ENCODE data around the gene NFAT5. TPM values are rescaled to one million over a fixed set of nuclear protein-coding genes. Genes with fewer than 3 reads are reported as not detected.
"Not testable (repeated sequence)": the region's sequence is repeated elsewhere in the genome, so short reads cannot be mapped to it uniquely, and the experiment has no call there.

Gene NFAT5
- total RNA-seq (100 to 1,000 TPM in 1 of 2 donors, 10 to 100 TPM in 1; 39.6 to 111 TPM), polyA plus RNA-seq (1 to 10 TPM; 5.2 to 5.4 TPM)
- long read RNA-seq, donor 1, partial matches to known transcripts: 17 of 21 reads
- long read RNA-seq, donor 1, other reads (novel, unspliced or antisense): 0 of 21 reads
- long read RNA-seq, donor 2: 0 reads
- long read RNA-seq, donor 3, full-length matches to known transcripts: 2 of 16 reads
- long read RNA-seq, donor 3, partial matches to known transcripts: 14 of 16 reads
- long read RNA-seq, donor 3, other reads (novel, unspliced or antisense): 0 of 16 reads
- long read RNA-seq, donor 4, partial matches to known transcripts: 7 of 8 reads
- long read RNA-seq, donor 4, other reads (novel, unspliced or antisense): 0 of 8 reads
- long read RNA-seq, donor 5, partial matches to known transcripts: 26 of 27 reads
- long read RNA-seq, donor 5, other reads (novel, unspliced or antisense): 0 of 27 reads

- TF ChIP-seq CTCF (IDR thresholded peaks at IDR 0.05; ENCODE audit: control extremely low read depth, extremely low read depth): no peak
- H3K4me3 ChIP-seq: peak within 1 kb of the TSS; percentile 81
- peaks cover 0 to 5% (median under 1%) of the 10 kb centered on the region in 4 donors for H3K36me3 ChIP-seq (ENCODE audit: control insufficient read depth in 4 of 4, insufficient read depth in 4 of 4, low read length in 4 of 4)
- peak within 1 kb of the TSS; percentile 61 to 84 for H3K9ac ChIP-seq (ENCODE audit: insufficient read depth in 1 of 2, low read length in 2 of 2)
- H3K27me3 ChIP-seq (ENCODE audit: control insufficient read depth in 3 of 3, insufficient read depth in 3 of 3, low read length in 2 of 3): no peaks in the 10 kb centered on the region
- ATAC-seq (ENCODE audit: insufficient read depth, low FRiP score) (peak; percentile 94), DNase-seq (peak; percentile 93 to 94 (median 94))
- 0 to 1% methylated on average over 49 to 60 of the region's 60 CpGs for whole genome bisulfite sequencing, 2 donors
- no peaks in the 10 kb centered on the region for H3K9me3 ChIP-seq (ENCODE audit: control insufficient read depth in 4 of 4, insufficient read depth in 3 of 4, low read length in 3 of 4)
- H3K27ac ChIP-seq (ENCODE audit: low read depth in 1 of 2, low read length in 1 of 2): peak within 1 kb of the TSS; percentile 99 to 100
- peaks cover 3 to 34% (median 11%) of the 10 kb centered on the region in 5 donors for H3K4me1 ChIP-seq (ENCODE audit: control insufficient read depth in 5 of 5, insufficient read depth in 5 of 5, low read length in 5 of 5)
These were observed at the start of gene NFAT5 for GRCh38 chr16:69565671-69566239. TSS of gene NFAT5 (plus strand) at chr16:69565966. CDS start at chr16:69566302, 336 bp downstream.

DNA sequence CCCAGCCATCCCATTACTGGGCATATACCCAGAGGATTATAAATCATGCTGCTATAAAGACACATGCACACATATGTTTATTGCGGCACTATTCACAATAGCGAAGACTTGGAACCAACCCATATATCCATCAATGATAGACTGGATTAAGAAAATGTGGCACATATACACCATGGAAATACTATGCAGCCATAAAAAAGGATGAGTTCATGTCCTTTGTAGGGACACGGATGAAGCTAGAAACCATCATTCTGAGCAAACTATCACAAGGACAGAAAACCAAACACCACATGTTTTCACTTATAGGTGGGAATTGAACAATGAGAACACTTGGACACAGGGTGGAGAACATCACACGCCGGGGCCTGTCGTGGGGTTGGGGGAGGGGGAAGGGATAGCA is 47.9 kb upstream of the NFAT5 start:
- H3K27me3 ChIP-seq (ENCODE audit: control insufficient read depth in 3 of 3, insufficient read depth in 3 of 3, low read length in 2 of 3); H3K27ac ChIP-seq (ENCODE audit: low read depth in 1 of 2, low read length in 1 of 2); H3K9ac ChIP-seq (ENCODE audit: insufficient read depth in 1 of 2, low read length in 2 of 2); ATAC-seq (ENCODE audit: insufficient read depth, low FRiP score); H3K36me3 ChIP-seq (ENCODE audit: control insufficient read depth in 4 of 4, insufficient read depth in 4 of 4, low read length in 4 of 4); DNase-seq; H3K9me3 ChIP-seq (ENCODE audit: control insufficient read depth in 4 of 4, insufficient read depth in 3 of 4, low read length in 3 of 4); H3K4me3 ChIP-seq; H3K4me1 ChIP-seq (ENCODE audit: control insufficient read depth in 5 of 5, insufficient read depth in 5 of 5, low read length in 5 of 5): not testable (repeated sequence)
- WGBS, 2 donors: 91 to 96% methylated on average over 5 to 6 of the region's 6 CpGs

DNA sequence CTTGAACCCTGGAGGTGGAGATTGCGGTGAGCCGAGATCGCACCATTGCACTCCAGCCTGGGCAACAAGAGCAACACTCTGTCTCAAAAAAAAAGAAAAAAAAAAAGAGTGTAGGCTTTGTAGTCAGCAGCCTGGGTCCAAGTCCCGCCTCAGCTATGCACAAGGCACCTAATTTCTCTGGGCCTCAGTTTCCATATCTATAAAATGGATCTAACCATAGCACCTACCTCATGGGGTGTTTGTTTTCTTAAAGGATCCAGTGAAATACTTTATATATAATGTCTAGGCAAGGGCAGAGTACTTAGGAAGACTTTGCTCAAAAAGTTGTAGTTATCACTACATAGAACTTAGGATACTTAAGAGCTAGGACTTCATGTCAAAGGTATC is 45.4 kb upstream of the NFAT5 start:
- WGBS, 2 donors: 98 to 99% methylated on average over 4 of the region's 4 CpGs
- H3K36me3 ChIP-seq (ENCODE audit: control insufficient read depth in 4 of 4, insufficient read depth in 4 of 4, low read length in 4 of 4): no peaks in the 10 kb centered on the region
- TF ChIP-seq CTCF (IDR thresholded peaks at IDR 0.05; ENCODE audit: control extremely low read depth, extremely low read depth): no peak
- no peak overlapping the region for H3K9ac ChIP-seq (ENCODE audit: insufficient read depth in 1 of 2, low read length in 2 of 2)
- no peak overlapping the region for H3K27ac ChIP-seq (ENCODE audit: low read depth in 1 of 2, low read length in 1 of 2)
- H3K4me3 ChIP-seq: no peak overlapping the region
- H3K27me3 ChIP-seq (ENCODE audit: control insufficient read depth in 3 of 3, insufficient read depth in 3 of 3, low read length in 2 of 3): no peaks in the 10 kb centered on the region
- peaks cover 0 to 4% (median 0%) of the 10 kb centered on the region in 4 donors for H3K9me3 ChIP-seq (ENCODE audit: control insufficient read depth in 4 of 4, insufficient read depth in 3 of 4, low read length in 3 of 4)
- no peaks in the 10 kb centered on the region for H3K4me1 ChIP-seq (ENCODE audit: control insufficient read depth in 5 of 5, insufficient read depth in 5 of 5, low read length in 5 of 5)
- ATAC-seq (ENCODE audit: insufficient read depth, low FRiP score) (no peak), DNase-seq (no peak)

Data from lung (tissue), 16 donors.